SIG-M5 treated with dmso at 0.1 percent for 504 hours (cell line): ENCODE data around the gene OR10T2.
"Not testable (repeated sequence)": the region's sequence is repeated elsewhere in the genome, so short reads cannot be mapped to it uniquely, and the experiment has no call there.

Experiments used
- DNase-seq: peaks from one replicate; lab custom pipeline; 2025; ENCODE audit not compliant: unreplicated experiment; lab: John Stamatoyannopoulos, UW

OR10T2 gene

GRCh38 chr1:158357441-158357840 is 41.8 kb downstream of the OR10T2 start:
- DNase-seq, result no peak

DNA sequence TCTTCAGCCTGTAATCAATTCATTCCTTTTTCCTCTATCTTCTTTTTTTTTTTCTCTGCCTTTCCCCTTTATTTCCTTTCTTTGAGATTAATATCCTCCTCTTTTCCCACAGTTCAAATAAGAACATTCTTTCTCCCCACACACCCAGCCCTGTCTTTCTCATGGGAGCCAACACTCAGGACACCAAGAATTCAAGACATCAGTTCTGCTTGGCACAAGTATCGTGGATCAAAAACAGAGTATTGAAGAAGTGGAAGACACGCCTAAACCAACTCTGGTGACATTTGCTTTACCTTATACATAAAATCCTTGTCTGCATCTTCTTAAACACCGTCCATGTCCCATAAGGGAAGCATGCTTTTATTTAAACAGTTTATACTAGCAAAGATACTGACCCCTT is 42.6 kb downstream of the OR10T2 start:
- DNase-seq, result no peak

GRCh38 chr1:158355773-158356285 is 43.4 kb downstream of the OR10T2 start:
- no peak for DNase-seq

GRCh38 chr1:158354255-158354654 is 45.0 kb downstream of the OR10T2 start:
- no peak for DNase-seq

DNA sequence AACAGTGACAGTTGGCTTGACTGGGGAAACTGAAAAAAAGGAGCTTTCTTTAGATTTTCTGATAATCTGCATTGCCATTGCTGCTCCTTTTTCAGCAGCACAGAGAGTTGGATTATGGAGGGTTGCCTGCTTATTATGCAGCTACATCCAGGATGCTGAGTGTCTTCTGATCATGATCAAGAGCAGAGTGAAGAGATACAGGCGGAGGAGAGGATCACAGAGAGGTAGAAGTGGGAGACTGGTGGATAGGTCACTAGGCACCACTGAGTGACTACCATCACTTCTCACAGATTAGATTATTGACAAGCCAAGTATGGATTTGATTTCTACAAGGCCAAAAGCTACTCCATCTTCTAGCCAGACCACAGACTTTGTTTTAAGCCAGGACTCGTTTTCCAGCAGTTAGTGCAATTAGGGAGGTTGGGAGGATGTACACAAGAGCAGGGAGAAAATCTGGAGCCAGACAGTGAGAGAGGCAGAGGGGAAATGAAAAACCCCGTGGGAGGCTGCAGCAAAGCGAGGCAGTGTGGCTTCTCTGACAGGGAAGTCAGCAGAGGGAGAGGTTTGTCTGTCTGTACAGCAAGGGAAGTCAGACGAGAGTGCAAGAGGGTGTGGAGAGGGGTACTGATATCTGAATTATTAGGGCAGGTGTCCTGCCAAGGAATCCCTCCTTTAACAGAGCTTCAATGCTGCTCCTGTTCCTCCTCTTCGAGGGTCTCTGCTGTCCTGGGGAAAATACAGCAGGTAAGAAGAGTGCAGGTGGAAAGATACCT is 45.8 kb downstream of the OR10T2 start, which contains the start of gene CD1E:
Gene CD1E (plus strand): TSS at position 592 of the 773 bp plus-strand sequence. CDS start 95 bp downstream, at position 687.
- DNase-seq, result no peak

DNA sequence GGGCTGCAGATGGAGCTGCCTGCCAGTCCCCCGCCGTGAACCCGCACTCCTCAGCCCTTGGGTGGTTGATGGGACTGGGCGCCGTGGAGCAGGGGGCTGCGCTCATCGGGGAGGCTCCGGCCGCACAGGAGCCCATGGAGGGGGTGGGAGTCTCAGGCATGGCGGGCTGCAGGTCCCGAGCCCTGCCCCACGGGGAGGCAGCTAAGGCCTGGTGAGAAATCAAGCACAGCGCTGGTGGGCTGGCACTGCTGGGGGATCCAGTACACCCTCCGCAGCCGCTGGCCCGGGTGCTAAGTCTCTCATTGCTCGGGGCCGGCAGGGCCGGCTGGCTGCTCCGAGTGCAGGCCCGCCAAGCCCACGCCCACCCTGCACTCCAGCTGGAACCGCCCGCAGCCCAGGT is 50.3 kb downstream of the OR10T2 start:
- not testable (repeated sequence) for DNase-seq
